GM12878 (cell line): ENCODE results near the gene UGGT1. TPM values are rescaled to one million over a fixed set of nuclear protein-coding genes. Genes with fewer than 3 reads are reported as not detected.

Experiments used
- ATAC-seq: fragments of 200-7000 bp; cut with Tn5 transposase; 3 replicates; pipeline ENCODE4 v1.9.1; 2020; ENCODE audit warnings: mild to moderate bottlenecking, moderate library complexity
- BruUV-seq: library from RNA; stranded (reverse); fragments of 400-500 nt; replicated peaks from 2 replicates; lab custom pipeline; 2021; lab: Mats Ljungman, UMichigan
- CTCF ChIA-PET: fragments of 300-600 bp; sonication (Branson Sonifier 250); formaldehyde crosslinking; extraction: SDS; loops from one replicate; lab custom pipeline; 2021; ENCODE audit warnings: inconsistent platforms; lab: Yijun Ruan, JAX
- POLR2A ChIA-PET: fragments of 350-600 bp; formaldehyde crosslinking; extraction: SDS; loops from one replicate; lab custom pipeline; 2021; ENCODE audit warnings: inconsistent platforms; lab: Charles Lee
- RAD21 ChIA-PET: fragments of 300-600 bp; sonication (Branson Sonifier 250); formaldehyde crosslinking; loops from one replicate; lab custom pipeline; 2023; ENCODE audit warnings: antibody characterized with exemption; ENCODE audit not compliant: unreplicated experiment; lab: Charles Lee
- SMC1A ChIA-PET: fragments of 300-600 bp; sonication (Branson Sonifier 250); formaldehyde crosslinking; loops from one replicate; lab custom pipeline; 2023; ENCODE audit not compliant: unreplicated experiment, uncharacterized antibody; lab: Charles Lee
- DNase-seq: peaks from one replicate; pipeline ENCODE4 v3.0.0-alpha.2; 2011; ENCODE audit warnings: low read depth, low spot score
- FAIRE-seq: peaks from 3 replicates; lab custom pipeline; 2011; peaks lifted over from hg19 to GRCh38; lab: Jason Lieb, UNC
- H2AFZ ChIP-seq: 2 replicates; pipeline ENCODE4 v1.6.0; 2011; ENCODE audit warnings: low read depth, low read length, control low read depth; ENCODE audit not compliant: control insufficient read depth
- H3K27ac ChIP-seq: 2 replicates; pipeline ENCODE4 v1.5.1; 2011; ENCODE audit warnings: control low read depth; ENCODE audit not compliant: control insufficient read depth, insufficient read depth
- H3K27me3 ChIP-seq, 2 experiments: replicated peaks in 1 of 2; 2 replicates each; pipeline versions ENCODE4 v1.6.0 to v1.6.1; 2011; ENCODE audit warnings: low read length in 1 of 2; ENCODE audit not compliant: control insufficient read depth in 2 of 2, insufficient read depth in 2 of 2
- H3K36me3 ChIP-seq, 2 experiments: 2 replicates each; pipeline ENCODE4 v1.5.1; 2011; ENCODE audit warnings: low read length in 1 of 2; ENCODE audit not compliant: control insufficient read depth in 2 of 2, insufficient read depth in 2 of 2
- H3K4me1 ChIP-seq: 2 replicates; pipeline ENCODE4 v1.6.1; 2011; ENCODE audit warnings: mild to moderate bottlenecking, low read length, moderate library complexity, mixed read lengths; ENCODE audit not compliant: control insufficient read depth, insufficient read depth
- H3K4me2 ChIP-seq: 2 replicates; pipeline ENCODE4 v1.6.0; 2011; ENCODE audit warnings: control low read depth; ENCODE audit not compliant: control insufficient read depth, insufficient read depth
- H3K4me3 ChIP-seq: fragments of 200-600 bp; sonication (generic); 2 replicates; pipeline ENCODE4 v1.5.1; 2016
- H3K79me2 ChIP-seq: 2 replicates; pipeline ENCODE4 v1.6.0; 2011; ENCODE audit warnings: low read length; ENCODE audit not compliant: control insufficient read depth, insufficient read depth
- H3K9ac ChIP-seq: 2 replicates; pipeline ENCODE4 v1.8.0; 2011; ENCODE audit warnings: low read length, control low read depth, mixed read lengths; ENCODE audit not compliant: control insufficient read depth, insufficient read depth
- H3K9me3 ChIP-seq: replicated peaks from 3 replicates; pipeline ENCODE4 v1.5.1; 2011; ENCODE audit warnings: mild to moderate bottlenecking, low read length; ENCODE audit not compliant: control insufficient read depth, insufficient read depth
- H4K20me1 ChIP-seq: 2 replicates; pipeline ENCODE4 v1.6.0; 2011; ENCODE audit not compliant: control insufficient read depth, insufficient read depth
- BCL11A ChIP-seq: IDR thresholded peaks from 2 replicates; pipeline ENCODE4 v1.6.1; 2011; ENCODE audit warnings: low read depth, low read length
- CREB1 ChIP-seq: IDR thresholded peaks from 2 replicates; pipeline ENCODE4 v1.6.1; 2012; ENCODE audit warnings: low read depth, mild to moderate bottlenecking, inconsistent platforms
- GABPA ChIP-seq: IDR thresholded peaks from 2 replicates; pipeline ENCODE4 v1.6.1; 2014; ENCODE audit warnings: antibody characterized with exemption, low read depth, mild to moderate bottlenecking, inconsistent platforms
- JUND ChIP-seq: IDR thresholded peaks from 2 replicates; pipeline ENCODE4 v1.6.1; 2012; ENCODE audit warnings: low read depth, mild to moderate bottlenecking, low read length, improper control_type of control experiment, moderate library complexity
- MYB ChIP-seq: fragments of 150-350 bp; IDR thresholded peaks from 2 replicates; pipeline ENCODE4 v1.6.1; 2014; ENCODE audit warnings: mild to moderate bottlenecking, low read depth, low read length, borderline replicate concordance
- POLR2A ChIP-seq: IDR thresholded peaks from 2 replicates; pipeline ENCODE4 v1.6.1; 2011; ENCODE audit warnings: low read depth, mild to moderate bottlenecking, low read length
- RAD21 ChIP-seq: IDR thresholded peaks from 2 replicates; pipeline ENCODE4 v1.6.1; 2011; ENCODE audit warnings: mild to moderate bottlenecking, low read depth, low read length, moderate library complexity; ENCODE audit not compliant: insufficient read depth
- ZNF384 ChIP-seq: IDR thresholded peaks from 2 replicates; pipeline ENCODE4 v1.6.1; 2012; ENCODE audit warnings: low read depth, mild to moderate bottlenecking, low read length, improper control_type of control experiment, borderline replicate concordance
- ZNF622 ChIP-seq: fragments of 450-650 bp; IDR thresholded peaks from 2 replicates; pipeline ENCODE4 v1.6.1; 2017; ENCODE audit warnings: mild to moderate bottlenecking, inconsistent platforms
- WGBS: methylation state at CpG from one replicate; pipeline ENCODE4 v1.1.6; 2016; ENCODE audit warnings: low lambda C conversion rate; ENCODE audit not compliant: insufficient replicate concordance, insufficient coverage; ENCODE audit errors: missing lambda C conversion rate; 5-methylcytosine and 5-hydroxymethylcytosine counted together
- in situ Hi-C: fragments of 300-500 bp; cut with MboI; formaldehyde crosslinking; loops from 9 replicates; pipeline ENCODE4 v1.14.3; 2018; ENCODE audit warnings: mixed read lengths
- intact Hi-C: fragments of 100-400 bp; cut with micrococcal nuclease; formaldehyde crosslinking; loops from one replicate; pipeline ENCODE4 v1.14.2; 2022; ENCODE audit not compliant: unreplicated experiment
- polyA plus RNA-seq, 11 experiments: library from polyadenylated mRNA; depleted of rRNA in 4 of 11; unstranded in 6 of 11; stranded (reverse) in 5 of 11; fragments of >200 nt; fragmentation: Nextera tagmentation in 4 of 11; fragmentation: Illumina TruSeq in 1 of 11; extraction: Ambion mirVana in 4 of 11; extraction: Trizol in 1 of 11; gene quantifications; 1 replicate in 1 of 11; 2 replicates in 10 of 11; pipeline versions ENCODE4 v1.2.1 to v1.2.3, GENCODE V29; 2011 to 2016; ENCODE audit warnings: inconsistent platforms in 2 of 11, missing spikeins in 2 of 11, low read depth in 1 of 11
- total RNA-seq, 4 experiments: library from RNA; depleted of rRNA in 3 of 4; stranded (reverse); fragments of >200 nt in 3 of 4; fragmentation: Illumina TruSeq in 1 of 4; extraction: Trizol in 1 of 4; gene quantifications; 2 replicates each; pipeline versions ENCODE4 v1.2.1 to v1.2.3, GENCODE V29; 2013 to 2021
- TF ChIP-seq, protein P1 (sequence below): IDR thresholded peaks from 2 replicates; pipeline ENCODE4 v1.6.1; 2011; ENCODE audit warnings: mild to moderate bottlenecking, low read depth, low read length, moderate library complexity; ENCODE audit not compliant: insufficient replicate concordance

UGGT1 gene
- total and polyA plus RNA-seq, 10 of the 15 experiments (the other 5 are each of a cell fraction or from before 2014, with no cell fraction given): 4.1 to 49.8 (median 28.5) TPM

DNA sequence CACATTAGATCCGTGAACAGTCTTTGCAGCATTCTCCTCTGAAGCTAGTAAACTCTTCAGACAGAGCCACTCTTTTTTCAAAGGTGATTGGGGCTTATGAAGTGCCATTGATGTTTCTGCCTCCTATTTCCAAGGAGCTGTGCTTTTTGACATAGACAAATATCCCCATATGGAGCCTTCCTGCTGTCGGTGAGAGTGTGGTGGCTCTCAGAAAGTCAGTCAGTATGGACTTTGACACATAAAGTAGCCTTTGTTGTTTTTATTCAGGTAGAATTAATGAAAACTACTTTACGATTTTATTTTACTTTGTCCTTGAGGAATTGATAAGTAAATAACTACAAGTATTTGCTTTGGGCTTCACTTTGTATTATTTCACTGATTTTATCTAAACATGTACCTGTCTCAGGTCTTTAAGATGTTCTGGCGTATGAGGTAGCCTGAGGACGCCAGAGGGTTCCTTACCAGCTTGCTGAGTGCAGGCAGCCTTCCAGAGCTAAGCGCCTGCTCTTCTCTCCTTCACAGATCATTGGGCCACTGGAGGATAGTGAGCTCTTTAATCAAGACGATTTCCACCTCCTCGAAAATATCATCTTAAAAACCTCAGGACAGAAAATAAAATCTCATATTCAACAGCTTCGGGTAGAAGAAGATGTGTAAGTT is 69.7 kb downstream of the UGGT1 start:
- in situ Hi-C loops: no loop called here
- intact Hi-C loops: no loop called here
- Histone ChIP-seq H3K9me3 (no peaks in the 10 kb centered on the region), H3K27ac (no peak overlapping the region), H3K79me2 (no peaks in the 10 kb centered on the region), H3K27me3 (no peaks in the 10 kb centered on the region), H4K20me1 (no peaks in the 10 kb centered on the region), H3K36me3 (peaks cover 8 to 23% of the 10 kb centered on the region in 2 experiments), H3K9ac (no peak overlapping the region), H3K4me1 (no peaks in the 10 kb centered on the region), H3K4me2 (no peak overlapping the region), H3K4me3 (no peak overlapping the region), H2AFZ (no peak overlapping the region)
- no TSS peak for BruUV-seq
- POLR2A ChIA-PET: no interaction called here
- DNase-seq (no peak), FAIRE-seq (no peak), ATAC-seq (no peak)
- CTCF ChIA-PET: interaction anchor here (1.6 kb wide), 1 partner anchor 9 kb away, joined by 3 read pairs; no protein-coding TSS in a partner anchor
- WGBS: 87% methylated on average over 9 of the region's 9 CpGs
- SMC1A ChIA-PET: no interaction called here
- RAD21 ChIA-PET: no interaction called here
- TF ChIP-seq RAD21: no peak
- TF ChIP-seq, protein P1, sequence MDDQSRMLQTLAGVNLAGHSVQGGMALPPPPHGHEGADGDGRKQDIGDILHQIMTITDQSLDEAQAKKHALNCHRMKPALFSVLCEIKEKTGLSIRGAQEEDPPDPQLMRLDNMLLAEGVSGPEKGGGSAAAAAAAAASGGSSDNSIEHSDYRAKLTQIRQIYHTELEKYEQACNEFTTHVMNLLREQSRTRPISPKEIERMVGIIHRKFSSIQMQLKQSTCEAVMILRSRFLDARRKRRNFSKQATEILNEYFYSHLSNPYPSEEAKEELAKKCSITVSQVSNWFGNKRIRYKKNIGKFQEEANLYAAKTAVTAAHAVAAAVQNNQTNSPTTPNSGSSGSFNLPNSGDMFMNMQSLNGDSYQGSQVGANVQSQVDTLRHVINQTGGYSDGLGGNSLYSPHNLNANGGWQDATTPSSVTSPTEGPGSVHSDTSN: no peak
- no peak for TF ChIP-seq MYB

GRCh38 chr2:128162266-128162665 is 71.3 kb downstream of the UGGT1 start:
- Histone ChIP-seq H3K4me1 (no peaks in the 10 kb centered on the region), H3K4me2 (no peak overlapping the region), H3K27ac (no peak overlapping the region), H3K27me3 (no peaks in the 10 kb centered on the region), H4K20me1 (no peaks in the 10 kb centered on the region), H3K9ac (no peak overlapping the region), H3K36me3 (peaks cover 8 to 26% of the 10 kb centered on the region in 2 experiments), H3K9me3 (no peaks in the 10 kb centered on the region), H3K79me2 (no peaks in the 10 kb centered on the region), H3K4me3 (no peak overlapping the region), H2AFZ (no peak overlapping the region)
- no peak for DNase-seq
- ChIA-PET POLR2A (no interaction called here), RAD21 (no interaction called here), CTCF (interaction anchor here (0.6 to 1.6 kb wide), 3 partner anchors 10 to 12 kb away, joined by 3 to 5 read pairs (median 3); no protein-coding TSS in a partner anchor), SMC1A (interaction anchor here (0.7 kb wide), 1 partner anchor 18 kb away, joined by 3 read pairs; no protein-coding TSS in a partner anchor)
- no peak for FAIRE-seq
- no peak for TF ChIP-seq CREB1
- no peak for TF ChIP-seq ZNF384
- TF ChIP-seq BCL11A: no peak
- TF ChIP-seq ZNF622: no peak
- no peak for TF ChIP-seq JUND
- TF ChIP-seq GABPA: no peak
- no peak for TF ChIP-seq POLR2A
- ATAC-seq: no peak
- BruUV-seq: no TSS peak
- intact Hi-C loops: no loop called here
- 94% methylated on average over 2 of the region's 2 CpGs for WGBS
- in situ Hi-C loops: no loop called here
